ENCODE results near the gene GPBP1.
"Not testable (repeated sequence)": the region's sequence is repeated elsewhere in the genome, so short reads cannot be mapped to it uniquely, and the experiment has no call there.

Gene GPBP1

DNA sequence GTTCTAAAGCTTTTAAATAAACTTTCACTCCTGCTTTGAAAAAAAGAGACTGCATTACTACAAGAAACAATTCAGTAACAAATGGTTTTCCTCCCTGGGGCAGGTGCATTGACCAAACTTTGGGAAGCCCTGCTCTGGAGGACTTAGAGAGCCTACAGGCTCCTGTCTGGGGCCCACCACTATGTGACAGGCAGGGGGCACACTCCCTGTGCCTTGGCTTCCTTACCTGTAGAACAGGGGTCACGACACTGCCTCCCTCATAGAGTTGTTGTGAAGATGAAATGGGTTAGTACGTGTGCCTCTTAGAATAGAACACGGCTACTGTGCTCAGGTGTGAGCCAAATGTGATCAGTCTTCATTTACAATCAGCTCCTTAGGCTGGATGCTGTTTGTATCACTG is 130.1 kb downstream of the GPBP1 start:
- no peaks in the 10 kb centered on the region for H3K36me3 ChIP-seq (ENCODE audit: control insufficient read depth, insufficient read depth, low read length)
- no peaks in the 10 kb centered on the region for H3K27me3 ChIP-seq (replicated peaks; ENCODE audit: control insufficient read depth, insufficient read depth, low read length)
- no peak overlapping the region for H3K4me3 ChIP-seq (replicated peaks; ENCODE audit: low read depth, low read length)
- peak; percentile 23 for TF ChIP-seq CTCF (IDR thresholded peaks at IDR 0.05; ENCODE audit: insufficient read depth, low read length, poor library complexity, severe bottlenecking)
- DNase-seq (ENCODE audit: extremely low read depth, insufficient read length) = no peak

DNA sequence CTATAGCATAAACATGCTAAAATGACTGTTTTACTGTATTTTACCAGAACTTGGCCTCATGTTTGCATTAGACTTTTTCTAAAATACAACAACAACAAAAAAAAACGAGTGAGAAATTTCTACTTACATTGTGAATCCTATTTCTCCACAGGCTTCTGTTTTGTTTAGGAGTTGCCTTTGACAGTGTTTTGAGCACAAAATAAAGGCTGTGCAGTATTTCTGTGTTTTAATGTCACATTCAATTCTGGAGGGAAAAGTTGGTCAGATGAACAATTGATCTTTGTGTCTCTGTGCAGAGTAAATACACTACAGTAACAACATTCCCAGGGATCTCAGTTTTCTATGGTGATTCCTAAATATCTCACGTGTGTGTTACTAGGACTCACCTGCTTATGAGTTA is 131.1 kb downstream of the GPBP1 start:
- DNase-seq (ENCODE audit: extremely low read depth, insufficient read length) = no peak
- H3K4me3 ChIP-seq (replicated peaks; ENCODE audit: low read depth, low read length) = no peak overlapping the region
- no peaks in the 10 kb centered on the region for H3K27me3 ChIP-seq (replicated peaks; ENCODE audit: control insufficient read depth, insufficient read depth, low read length)
- TF ChIP-seq CTCF (IDR thresholded peaks at IDR 0.05; ENCODE audit: insufficient read depth, low read length, poor library complexity, severe bottlenecking) = no peak
- H3K36me3 ChIP-seq (ENCODE audit: control insufficient read depth, insufficient read depth, low read length) = no peaks in the 10 kb centered on the region

DNA sequence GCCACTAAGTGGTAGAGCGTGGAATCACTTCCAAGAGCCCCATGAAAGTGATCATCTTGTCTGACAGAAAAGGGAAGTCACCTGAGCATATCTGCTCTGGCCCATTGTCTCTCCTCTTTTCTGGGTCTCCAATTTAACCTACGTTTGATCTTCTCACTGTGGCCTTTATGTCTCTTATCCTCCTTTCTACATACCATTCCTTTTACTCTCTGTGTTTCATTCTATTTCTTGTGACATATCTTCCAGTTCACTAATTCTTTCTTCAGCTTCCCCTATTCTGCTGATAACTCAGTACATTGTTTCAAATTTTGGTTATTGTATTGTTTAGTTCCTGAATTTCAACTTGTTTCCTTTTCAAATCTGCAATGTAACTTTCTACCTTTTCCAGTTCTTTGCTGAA is 132.5 kb downstream of the GPBP1 start:
- Histone ChIP-seq H3K27me3 (replicated peaks; ENCODE audit: control insufficient read depth, insufficient read depth, low read length) (no peaks in the 10 kb centered on the region), H3K36me3 (ENCODE audit: control insufficient read depth, insufficient read depth, low read length) (no peaks in the 10 kb centered on the region), H3K4me3 (replicated peaks; ENCODE audit: low read depth, low read length) (no peak overlapping the region)
- DNase-seq (ENCODE audit: extremely low read depth, insufficient read length) = no peak
- TF ChIP-seq CTCF (IDR thresholded peaks at IDR 0.05; ENCODE audit: insufficient read depth, low read length, poor library complexity, severe bottlenecking) = no peak

DNA sequence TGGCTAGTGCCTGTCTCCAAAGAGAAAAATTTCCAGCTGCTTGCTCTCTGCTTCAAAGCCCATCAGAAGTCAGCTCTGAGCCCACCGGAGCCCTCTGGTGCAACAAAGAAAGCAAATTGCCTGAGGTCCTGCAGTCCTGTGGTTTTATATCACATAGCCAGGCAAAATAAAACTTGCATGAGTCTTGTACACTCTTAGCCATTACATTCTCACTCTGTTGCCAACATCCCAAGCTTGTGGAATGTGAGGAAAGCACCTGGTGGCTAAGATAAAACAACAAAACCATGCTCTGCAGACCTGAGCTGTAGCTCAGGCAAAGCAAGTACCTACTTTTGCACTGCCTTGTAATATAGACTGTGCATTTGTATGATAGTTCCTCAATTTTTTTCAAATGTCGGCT is 133.7 kb downstream of the GPBP1 start:
- no peak for DNase-seq (ENCODE audit: extremely low read depth, insufficient read length)
- no peaks in the 10 kb centered on the region for H3K36me3 ChIP-seq (ENCODE audit: control insufficient read depth, insufficient read depth, low read length)
- no peaks in the 10 kb centered on the region for H3K27me3 ChIP-seq (replicated peaks; ENCODE audit: control insufficient read depth, insufficient read depth, low read length)
- H3K4me3 ChIP-seq (replicated peaks; ENCODE audit: low read depth, low read length) = no peak overlapping the region
- TF ChIP-seq CTCF (IDR thresholded peaks at IDR 0.05; ENCODE audit: insufficient read depth, low read length, poor library complexity, severe bottlenecking) = no peak

DNA sequence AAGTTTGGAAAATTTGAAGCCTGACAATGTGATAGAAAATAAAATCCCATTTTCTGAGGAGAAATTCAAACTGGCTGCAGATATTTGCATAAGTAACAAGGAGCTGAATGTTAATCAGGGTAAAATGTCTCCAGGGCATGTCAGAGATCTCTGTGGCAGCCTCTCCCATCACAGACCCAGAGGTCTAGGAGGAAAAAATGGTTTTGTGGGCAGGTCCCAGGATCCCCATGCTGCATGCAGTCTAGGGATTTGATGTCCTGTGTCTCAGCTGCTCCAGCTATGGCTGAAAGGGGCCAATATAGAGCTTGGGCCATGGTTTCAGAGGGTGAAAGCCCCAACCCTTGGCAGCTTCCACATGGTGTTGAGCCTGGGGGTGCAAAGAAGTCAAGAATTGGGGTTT is 135.2 kb downstream of the GPBP1 start:
- not testable (repeated sequence) for DNase-seq (ENCODE audit: extremely low read depth, insufficient read length); H3K4me3 ChIP-seq (replicated peaks; ENCODE audit: low read depth, low read length); H3K27me3 ChIP-seq (replicated peaks; ENCODE audit: control insufficient read depth, insufficient read depth, low read length); H3K36me3 ChIP-seq (ENCODE audit: control insufficient read depth, insufficient read depth, low read length)

GRCh38 chr5:57311251-57311650 is 137.4 kb downstream of the GPBP1 start:
- no peak for DNase-seq (ENCODE audit: extremely low read depth, insufficient read length)
- Histone ChIP-seq H3K27me3 (replicated peaks; ENCODE audit: control insufficient read depth, insufficient read depth, low read length) (no peaks in the 10 kb centered on the region), H3K36me3 (ENCODE audit: control insufficient read depth, insufficient read depth, low read length) (no peaks in the 10 kb centered on the region), H3K4me3 (replicated peaks; ENCODE audit: low read depth, low read length) (no peak overlapping the region)
- TF ChIP-seq CTCF (IDR thresholded peaks at IDR 0.05; ENCODE audit: insufficient read depth, low read length, poor library complexity, severe bottlenecking) = no peak

Data from GM06990 (cell line).